CD4-positive, alpha-beta T cell treated with Interleukin-6 for 4 hours (primary cell): ENCODE data around the gene FOXR1.
"Not testable (repeated sequence)": the region's sequence is repeated elsewhere in the genome, so short reads cannot be mapped to it uniquely, and the experiment has no call there.

ENCODE experiments used
- DNase-seq: peaks from one replicate; pipeline ENCODE4 v3.0.0-alpha.2; 2020; ENCODE audit warnings: mixed read lengths

Gene FOXR1

GRCh38 chr11:118948000-118948399 is 23.6 kb upstream of the FOXR1 start:
- DNase-seq = no peak

GRCh38 chr11:118953265-118953664 is 18.3 kb upstream of the FOXR1 start:
- no peak for DNase-seq

- not testable (repeated sequence) for DNase-seq
Observed at GRCh38 chr11:118953976-118954375, 17.6 kb upstream of the FOXR1 start.

GRCh38 chr11:118956094-118956846 is 15.3 kb upstream of the FOXR1 start, which contains the start of gene UPK2:
Gene UPK2, plus strand, starts transcription at chr11:118956298. Its CDS starts 53 bp downstream, at chr11:118956351.
- DNase-seq = peak; percentile 93

- DNase-seq = no peak
Observed at GRCh38 chr11:118956847-118957469, 14.6 kb upstream of the FOXR1 start.

- no peak for DNase-seq
Observed at GRCh38 chr11:118957549-118957948, 14.0 kb upstream of the FOXR1 start.

- DNase-seq = no peak
Observed at GRCh38 chr11:118957968-118958367, 13.6 kb upstream of the FOXR1 start.

- DNase-seq = no peak
Observed at GRCh38 chr11:118958577-118958976, 13.0 kb upstream of the FOXR1 start.

GRCh38 chr11:118961189-118961588 is 10.4 kb upstream of the FOXR1 start:
- no peak for DNase-seq

- DNase-seq = no peak
Observed at GRCh38 chr11:118961591-118961990, 10.0 kb upstream of the FOXR1 start.

GRCh38 chr11:118969508-118969907 is 2.1 kb upstream of the FOXR1 start:
- not testable (repeated sequence) for DNase-seq

GRCh38 chr11:118973985-118974384 is 2.4 kb downstream of the FOXR1 start:
- no peak for DNase-seq

- DNase-seq = no peak
Observed at GRCh38 chr11:118975771-118976709, 4.5 kb downstream of the FOXR1 start.

GRCh38 chr11:118979434-118979833 is 7.9 kb downstream of the FOXR1 start:
- DNase-seq = no peak

GRCh38 chr11:118980191-118980881 is 8.8 kb downstream of the FOXR1 start:
- DNase-seq = no peak

- DNase-seq = not testable (repeated sequence)
Observed at GRCh38 chr11:118984337-118984736, 12.8 kb downstream of the FOXR1 start.

GRCh38 chr11:118984825-118985224 is 13.3 kb downstream of the FOXR1 start:
- no peak for DNase-seq

GRCh38 chr11:118988280-118988679 is 16.7 kb downstream of the FOXR1 start:
- DNase-seq = no peak

- not testable (repeated sequence) for DNase-seq
Observed at GRCh38 chr11:118991486-118992038, 20.0 kb downstream of the FOXR1 start.

GRCh38 chr11:118996926-118997626 is 25.5 kb downstream of the FOXR1 start:
- peak; percentile 37 for DNase-seq

GRCh38 chr11:118997627-118998387 is 26.2 kb downstream of the FOXR1 start, which contains the start of gene CENATAC:
Gene CENATAC, plus strand, starts transcription at chr11:118998138. Its CDS starts 60 bp downstream, at chr11:118998198.
- DNase-seq = peak; percentile 98
